Fibroblast of the aortic adventitia (primary cell): ENCODE results near the gene RNPEPL1. TPM values are rescaled to one million over a fixed set of nuclear protein-coding genes. Genes with fewer than 3 reads are reported as not detected.

Experiments used
- DNase-seq: peaks from one replicate; pipeline ENCODE4 v3.0.0-alpha.2; 2010; ENCODE audit warnings: low read depth
- H3K4me3 ChIP-seq: 2 replicates; pipeline ENCODE4 v1.5.1; 2011; ENCODE audit warnings: low read depth, mild to moderate bottlenecking, control low read depth, low read length, moderate library complexity
- CTCF ChIP-seq: IDR thresholded peaks from 2 replicates; pipeline ENCODE4 v1.5.1; 2011; ENCODE audit warnings: mild to moderate bottlenecking, low read length, control low read depth, inconsistent platforms; ENCODE audit not compliant: insufficient read depth
- total RNA-seq: library from RNA; depleted of rRNA; stranded (reverse); fragments of >200 nt; gene quantifications from 2 replicates; pipeline ENCODE4 v1.2.3, GENCODE V29; 2012; ENCODE audit warnings: low replicate concordance

The RNPEPL1 gene
- total RNA-seq, 1 donor = 12.7 TPM

GRCh38 chr2:240539906-240540305 is 28.4 kb upstream of the RNPEPL1 start:
- no peak for TF ChIP-seq CTCF
- no peak overlapping the region for H3K4me3 ChIP-seq
- no peak for DNase-seq

- no peak overlapping the region for H3K4me3 ChIP-seq
- TF ChIP-seq CTCF = no peak
- no peak for DNase-seq
Observed at GRCh38 chr2:240551288-240551687, 17.0 kb upstream of the RNPEPL1 start.

- no peak for DNase-seq
- no peak for TF ChIP-seq CTCF
Observed at GRCh38 chr2:240551811-240552210, 16.5 kb upstream of the RNPEPL1 start.

GRCh38 chr2:240553956-240554480 is 14.3 kb upstream of the RNPEPL1 start:
- no peak for TF ChIP-seq CTCF
- no peak for DNase-seq
- H3K4me3 ChIP-seq = no peak overlapping the region

More at GRCh38 chr2:240551811-240552210, 16.5 kb upstream of the RNPEPL1 start:
- no peak overlapping the region for H3K4me3 ChIP-seq

- TF ChIP-seq CTCF = no peak
- no peak for DNase-seq
- no peak overlapping the region for H3K4me3 ChIP-seq
Observed at GRCh38 chr2:240554767-240555493, 13.4 kb upstream of the RNPEPL1 start.

GRCh38 chr2:240555541-240556250 is 12.6 kb upstream of the RNPEPL1 start:
- no peak overlapping the region for H3K4me3 ChIP-seq
- TF ChIP-seq CTCF = no peak
- DNase-seq = no peak
